Stimulated activated naive CD8-positive, alpha-beta T cell treated with anti-CD3 and anti-CD28 coated beads, Interleukin-15, amount 100 ng/mL, for 72 hours (primary cell): ENCODE data around the gene FAM20C.

Source experiments
- ATAC-seq: fragments of 150-1000 bp; cut with Tn5 transposase; 2 replicates; pipeline ENCODE4 v1.10.0; 2021; ENCODE audit warnings: mild to moderate bottlenecking, moderate library complexity
- DNase-seq, 2 donors: peaks; one replicate each; pipeline ENCODE4 v3.0.0; 2021 to 2022
- H3K27ac Mint-ChIP-seq, 2 donors: one replicate each; pipeline ENCODE4 v1.8.0; 2022; ENCODE audit warnings: mild to moderate bottlenecking in 2 of 2, mixed read lengths in 2 of 2, moderate library complexity in 2 of 2
- H3K27me3 Mint-ChIP-seq: one replicate; pipeline ENCODE4 v1.8.0; 2022; ENCODE audit warnings: mixed read lengths
- H3K4me1 Mint-ChIP-seq: one replicate; pipeline ENCODE4 v1.8.0; 2022; ENCODE audit warnings: mild to moderate bottlenecking, mixed read lengths
- H3K4me3 Mint-ChIP-seq, 2 donors: one replicate each; pipeline ENCODE4 v1.8.0; 2022; ENCODE audit warnings: mild to moderate bottlenecking in 2 of 2, mixed read lengths in 2 of 2, moderate library complexity in 1 of 2
- H3K9me3 Mint-ChIP-seq, 2 donors: one replicate each; pipeline ENCODE4 v1.8.0; 2022; ENCODE audit warnings: mixed read lengths in 2 of 2

FAM20C gene

GRCh38 chr7:265192-265997, 73.0 kb downstream of the FAM20C start:
- H3K9me3 Mint-ChIP-seq, result peaks cover 8 to 15% of the 10 kb centered on the region in 2 donors
- H3K4me1 Mint-ChIP-seq, result peaks cover 16% of the 10 kb centered on the region
- DNase-seq (no peak), ATAC-seq (no peak)
- H3K4me3 Mint-ChIP-seq, result no peak overlapping the region
- no peak overlapping the region for H3K27ac Mint-ChIP-seq
- no peaks in the 10 kb centered on the region for H3K27me3 Mint-ChIP-seq

- H3K27ac Mint-ChIP-seq, result no peak overlapping the region
- H3K27me3 Mint-ChIP-seq, result no peaks in the 10 kb centered on the region
These were observed 73.9 kb downstream of the FAM20C start for GRCh38 chr7:265998-266850.

DNA sequence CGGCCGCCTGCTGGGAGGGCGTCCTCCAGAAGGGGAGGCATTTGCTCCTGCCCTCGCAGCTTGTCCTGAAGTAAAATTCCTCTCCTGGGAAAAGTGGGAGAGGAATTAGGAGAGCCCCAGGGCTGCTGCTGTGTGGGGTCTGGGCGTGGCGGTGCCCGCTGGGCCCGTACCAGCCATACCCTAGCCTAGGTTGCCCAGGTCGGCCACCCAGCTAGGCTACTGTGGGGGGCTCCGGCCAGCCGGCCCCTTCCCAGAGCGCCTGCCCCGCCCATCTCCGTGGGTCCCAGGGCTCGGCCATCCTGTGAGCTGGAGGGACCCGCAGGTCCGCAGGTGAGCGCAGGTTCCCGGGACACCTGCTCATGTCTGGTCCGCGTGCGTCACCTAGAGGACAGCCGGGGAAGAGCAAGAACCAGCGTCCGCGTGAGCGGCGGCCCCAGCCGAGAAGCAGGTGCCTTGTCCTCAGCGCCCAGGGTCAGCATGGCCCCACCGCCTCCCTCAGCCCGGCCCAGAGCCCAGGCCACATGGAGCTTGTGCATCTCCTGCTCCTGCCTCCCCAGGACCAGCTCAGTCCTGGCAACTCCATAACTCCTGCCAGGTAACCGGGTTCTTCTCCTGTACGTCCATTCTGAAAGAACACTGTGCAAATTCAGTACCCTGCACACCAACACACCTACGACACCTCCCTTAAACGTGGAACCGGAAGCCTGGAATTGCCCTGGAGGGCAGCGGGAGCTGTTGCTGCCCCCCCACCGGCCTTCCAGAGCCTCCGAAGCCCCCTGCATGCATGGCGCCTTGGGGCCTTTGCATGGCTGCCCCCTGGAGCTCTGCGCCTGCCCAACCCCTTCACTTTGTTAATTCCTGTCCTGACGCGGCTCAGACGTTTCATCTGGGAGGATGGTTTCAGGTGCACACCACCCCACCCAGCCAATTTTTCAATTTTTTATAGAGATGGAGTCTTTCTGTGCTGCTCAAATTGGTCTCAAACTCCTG, 74.8 kb downstream of the FAM20C start:
- no peak for DNase-seq
- Mint-ChIP-seq H3K9me3 (peaks cover 4 to 6% of the 10 kb centered on the region in 2 donors), H3K27ac (no peak overlapping the region), H3K27me3 (no peaks in the 10 kb centered on the region), H3K4me3 (no peak overlapping the region), H3K4me1 (peaks cover 12% of the 10 kb centered on the region)
- ATAC-seq, result no peak

More at GRCh38 chr7:265998-266850, 73.9 kb downstream of the FAM20C start:
- ATAC-seq, result peak; percentile 19
- Mint-ChIP-seq H3K4me3 (no peak overlapping the region), H3K4me1 (peaks cover 16% of the 10 kb centered on the region), H3K9me3 (peaks cover 8 to 15% of the 10 kb centered on the region in 2 donors)
- DNase-seq, result no peak

DNA sequence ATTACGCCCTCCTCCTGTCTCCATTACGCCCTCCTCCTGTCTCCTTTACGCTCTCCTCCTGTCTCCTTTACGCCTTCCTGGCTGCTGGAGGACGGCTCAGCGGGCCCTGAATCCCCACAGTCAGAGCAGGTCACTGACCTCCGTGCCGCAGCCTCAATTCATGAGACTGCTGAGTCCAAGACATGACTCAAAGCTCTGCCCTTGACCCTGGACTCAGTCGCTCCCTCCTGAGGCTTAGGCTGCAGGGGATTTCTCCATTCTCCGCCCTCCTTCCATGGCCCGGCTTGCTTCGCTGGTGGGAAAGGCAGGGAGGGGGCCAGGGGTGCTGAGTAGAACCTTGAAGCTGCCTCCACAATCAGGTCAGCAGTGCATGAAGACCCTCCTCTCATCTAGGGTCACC, 76.6 kb downstream of the FAM20C start:
- H3K27ac Mint-ChIP-seq, result no peak overlapping the region
- no peak overlapping the region for H3K4me3 Mint-ChIP-seq
- peaks cover 13 to 16% of the 10 kb centered on the region in 2 donors for H3K9me3 Mint-ChIP-seq
- peaks cover 3% of the 10 kb centered on the region for H3K4me1 Mint-ChIP-seq
- ATAC-seq (no peak), DNase-seq (no peak)
- H3K27me3 Mint-ChIP-seq, result no peaks in the 10 kb centered on the region

DNA sequence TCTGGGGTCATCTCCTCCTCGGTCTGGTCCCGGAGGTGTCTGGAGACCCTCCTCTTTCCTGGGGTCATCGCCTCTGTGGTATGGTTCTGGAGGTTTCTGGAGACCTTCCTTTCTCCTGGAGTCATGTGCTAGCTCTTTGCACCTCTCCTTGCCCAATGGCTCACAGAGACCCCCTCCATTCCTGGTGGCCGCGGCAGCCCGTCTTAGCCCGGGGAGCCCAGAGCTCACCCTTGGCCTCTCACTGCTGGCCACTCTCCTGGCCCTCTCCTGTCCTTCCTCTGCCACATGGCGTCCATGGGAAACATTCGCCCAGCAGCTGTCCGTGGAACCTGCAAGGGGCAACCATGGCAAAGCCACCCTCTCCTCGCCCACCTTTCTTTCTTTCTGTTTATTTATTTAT, 77.3 kb downstream of the FAM20C start:
- no peak overlapping the region for H3K27ac Mint-ChIP-seq
- H3K27me3 Mint-ChIP-seq, result no peaks in the 10 kb centered on the region
- DNase-seq (no peak), ATAC-seq (no peak)
- H3K4me1 Mint-ChIP-seq, result no peaks in the 10 kb centered on the region
- H3K9me3 Mint-ChIP-seq, result peaks cover 14 to 24% of the 10 kb centered on the region in 2 donors
- H3K4me3 Mint-ChIP-seq, result no peak overlapping the region

GRCh38 chr7:270351-270983, 78.1 kb downstream of the FAM20C start:
- Mint-ChIP-seq H3K4me1 (no peaks in the 10 kb centered on the region), H3K9me3 (peaks cover 18 to 29% of the 10 kb centered on the region in 2 donors), H3K27ac (peak overlapping the region in 1 of 2 donors; percentile 51), H3K27me3 (no peaks in the 10 kb centered on the region), H3K4me3 (no peak overlapping the region)
- DNase-seq (no peak), ATAC-seq (no peak)

DNA sequence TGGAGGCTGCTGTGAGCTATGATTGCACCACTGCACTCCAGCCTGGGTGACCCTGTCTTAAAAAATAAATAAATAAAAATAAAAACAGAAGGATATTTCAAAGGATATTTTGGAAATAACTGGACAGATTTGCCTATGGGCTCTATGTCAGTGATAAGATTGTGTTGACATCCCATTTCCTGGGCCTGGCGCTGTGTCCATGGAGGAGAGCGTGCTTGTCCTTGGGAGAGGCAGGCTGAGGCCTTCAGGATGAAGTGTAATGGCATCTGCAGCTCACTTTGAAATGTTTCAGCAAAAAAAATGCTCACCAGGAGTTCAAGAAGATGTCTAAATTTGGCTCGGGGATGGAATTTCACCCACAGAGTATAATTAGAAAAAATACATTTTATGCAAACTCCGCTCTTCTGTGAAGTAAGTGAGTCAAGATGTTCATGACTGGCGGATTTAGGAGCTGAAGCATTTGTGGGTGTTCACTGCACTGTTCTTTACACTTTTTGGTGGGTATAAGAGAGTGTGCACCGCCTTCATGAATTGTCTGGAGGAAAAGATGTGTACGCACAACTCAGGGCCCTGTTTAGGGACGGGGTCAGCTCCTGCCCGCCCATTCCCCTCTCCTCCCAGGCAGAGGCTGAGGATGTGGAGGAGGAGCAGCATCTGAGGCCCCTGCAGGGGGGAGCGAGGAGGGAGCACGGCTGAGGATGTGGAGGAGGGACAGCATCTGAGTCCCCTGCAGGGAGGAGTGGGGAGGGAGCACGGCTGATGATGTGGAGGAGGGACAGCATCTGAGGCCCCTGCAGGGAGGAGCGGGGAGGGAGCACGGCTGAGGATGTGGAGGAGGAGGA, 79.1 kb downstream of the FAM20C start:
- no peaks in the 10 kb centered on the region for H3K27me3 Mint-ChIP-seq
- peaks cover 18 to 29% of the 10 kb centered on the region in 2 donors for H3K9me3 Mint-ChIP-seq
- DNase-seq, result no peak
- no peaks in the 10 kb centered on the region for H3K4me1 Mint-ChIP-seq
- ATAC-seq, result no peak
- H3K27ac Mint-ChIP-seq, result no peak overlapping the region
- H3K4me3 Mint-ChIP-seq, result no peak overlapping the region

DNA sequence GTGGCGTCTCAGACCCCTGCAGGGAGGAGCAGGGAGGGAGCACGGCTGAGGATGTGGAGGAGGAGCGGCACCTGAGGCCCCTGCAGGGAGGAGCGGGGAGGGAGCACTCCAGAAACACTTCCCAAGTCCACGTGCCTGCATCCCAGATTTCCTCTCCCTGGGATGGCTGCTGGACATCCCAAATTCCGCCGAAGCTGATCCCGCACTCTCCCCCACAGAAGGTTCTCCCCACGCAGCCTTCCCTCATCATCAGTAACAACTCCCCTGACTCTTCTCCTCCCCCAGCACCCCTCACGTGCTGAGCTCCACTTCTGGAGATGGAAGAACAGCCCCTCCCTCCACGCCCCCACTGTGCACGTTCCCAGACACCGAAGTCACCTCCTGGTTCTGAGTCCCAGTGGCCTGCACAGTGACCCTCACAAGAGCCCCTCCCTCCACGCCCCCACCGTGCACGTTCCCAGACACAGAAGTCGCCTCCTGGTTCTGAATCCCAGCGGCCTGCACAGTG, 79.8 kb downstream of the FAM20C start:
- peaks cover under 1% of the 10 kb centered on the region for H3K27me3 Mint-ChIP-seq
- peaks cover 18 to 31% of the 10 kb centered on the region in 2 donors for H3K9me3 Mint-ChIP-seq
- DNase-seq (no peak), ATAC-seq (no peak)
- no peak overlapping the region for H3K27ac Mint-ChIP-seq
- H3K4me1 Mint-ChIP-seq, result no peaks in the 10 kb centered on the region
- H3K4me3 Mint-ChIP-seq, result no peak overlapping the region

DNA sequence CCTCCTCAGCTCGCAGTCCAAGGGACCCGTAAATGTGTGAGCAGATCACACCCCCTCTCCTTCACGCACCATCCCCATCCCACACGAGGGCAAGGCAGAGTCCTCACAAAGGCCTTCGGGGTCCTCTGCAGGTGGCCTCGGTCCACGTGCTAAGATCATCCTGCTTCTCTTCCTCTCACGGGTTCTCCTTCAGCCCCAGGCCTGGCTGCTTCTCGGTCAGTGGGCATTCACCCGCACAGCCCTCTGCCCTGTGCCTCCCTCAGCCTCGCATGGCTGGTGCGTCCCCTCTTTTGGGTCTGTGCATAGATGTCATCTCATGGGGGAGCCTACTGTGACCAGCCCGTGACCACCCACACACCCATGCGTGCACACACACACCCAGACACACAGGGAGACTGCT, 80.3 kb downstream of the FAM20C start:
- no peak for ATAC-seq
- Mint-ChIP-seq H3K4me1 (no peaks in the 10 kb centered on the region), H3K27ac (no peak overlapping the region), H3K9me3 (peaks cover 18 to 35% of the 10 kb centered on the region in 2 donors), H3K27me3 (peaks cover 5% of the 10 kb centered on the region), H3K4me3 (no peak overlapping the region)
- no peak for DNase-seq

- Mint-ChIP-seq H3K4me3 (no peak overlapping the region), H3K4me1 (no peaks in the 10 kb centered on the region), H3K9me3 (peaks cover 18 to 42% of the 10 kb centered on the region in 2 donors), H3K27me3 (peaks cover 5% of the 10 kb centered on the region), H3K27ac (no peak overlapping the region)
- DNase-seq, result no peak
- no peak for ATAC-seq
These were observed 81.0 kb downstream of the FAM20C start for GRCh38 chr7:273327-273726.

GRCh38 chr7:274266-274665, 81.9 kb downstream of the FAM20C start:
- Mint-ChIP-seq H3K4me1 (no peaks in the 10 kb centered on the region), H3K27me3 (peaks cover 5% of the 10 kb centered on the region), H3K9me3 (peaks cover 18 to 42% of the 10 kb centered on the region in 2 donors), H3K27ac (peak overlapping the region in 1 of 2 donors; percentile 62), H3K4me3 (no peak overlapping the region)
- ATAC-seq (no peak), DNase-seq (no peak)

DNA sequence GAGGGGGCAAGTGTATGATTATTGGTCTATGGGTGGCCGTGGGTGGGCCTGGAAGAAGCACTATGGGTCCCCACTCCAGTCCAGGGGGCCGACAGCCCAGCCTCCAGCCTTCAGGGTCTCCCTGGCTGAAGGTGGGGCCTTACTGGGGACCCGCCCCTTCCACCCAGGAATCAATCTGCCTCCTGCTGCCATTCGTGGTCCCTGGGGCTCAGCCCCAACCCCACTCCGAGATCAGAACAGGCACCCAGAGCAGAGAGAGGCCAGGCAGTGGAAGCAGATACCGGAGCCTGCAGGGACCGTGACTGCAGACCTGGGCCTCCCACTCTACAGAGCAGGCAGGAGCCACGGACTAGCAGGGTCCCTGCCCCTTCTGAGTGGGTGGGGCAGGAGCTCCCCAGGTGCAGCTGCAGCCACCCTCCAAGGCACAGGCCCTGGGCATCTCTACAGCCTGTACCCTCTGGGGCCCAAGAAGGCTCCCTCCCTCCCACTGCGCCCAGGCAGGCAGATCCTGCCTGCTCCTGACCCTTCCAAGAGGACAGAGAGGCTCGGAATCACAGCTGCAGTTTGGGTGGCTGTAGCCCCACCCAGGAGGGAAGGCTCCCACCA, 84.0 kb downstream of the FAM20C start:
- peaks cover 13% of the 10 kb centered on the region for H3K27me3 Mint-ChIP-seq
- no peaks in the 10 kb centered on the region for H3K4me1 Mint-ChIP-seq
- ATAC-seq, result no peak
- H3K27ac Mint-ChIP-seq, result no peak overlapping the region
- no peak for DNase-seq
- no peak overlapping the region for H3K4me3 Mint-ChIP-seq
- H3K9me3 Mint-ChIP-seq, result peaks cover 18 to 42% of the 10 kb centered on the region in 2 donors

- no peak overlapping the region for H3K27ac Mint-ChIP-seq
- no peaks in the 10 kb centered on the region for H3K4me1 Mint-ChIP-seq
- H3K9me3 Mint-ChIP-seq, result peaks cover 18 to 42% of the 10 kb centered on the region in 2 donors
- H3K27me3 Mint-ChIP-seq, result peaks cover 17% of the 10 kb centered on the region
- no peak overlapping the region for H3K4me3 Mint-ChIP-seq
- no peak for DNase-seq
- ATAC-seq, result no peak
These were observed 84.9 kb downstream of the FAM20C start for GRCh38 chr7:277228-277627.
